SU-DHL-6 (cell line): ENCODE measurements around the gene KL.

Source experiments
- H2AFZ ChIP-seq: fragments of 200-600 bp; sonication (generic); 2 replicates; pipeline ENCODE4 v1.6.1; 2014; ENCODE audit warnings: low read depth, mild to moderate bottlenecking, moderate library complexity, mixed read lengths, antibody characterized with exemption, low read length; ENCODE audit not compliant: severe bottlenecking
- H3F3A ChIP-seq: fragments of 200-600 bp; shearing (Covaris generic); 2 replicates; pipeline ENCODE4 v1.6.0; 2016; ENCODE audit warnings: antibody characterized with exemption, mild to moderate bottlenecking; ENCODE audit not compliant: insufficient read depth
- H3K27ac ChIP-seq: fragments of 200-600 bp; sonication (generic); 2 replicates; pipeline ENCODE4 v1.5.1; 2016; ENCODE audit warnings: low read depth, mild to moderate bottlenecking, low read length, moderate library complexity, mixed read lengths
- H3K27me3 ChIP-seq: fragments of 200-600 bp; sonication (generic), shearing (Covaris generic); 2 replicates; pipeline ENCODE4 v1.6.0; 2014; ENCODE audit warnings: mild to moderate bottlenecking, low read length
- H3K36me3 ChIP-seq: fragments of 200-600 bp; sonication (generic); 2 replicates; pipeline ENCODE4 v1.6.1; 2014; ENCODE audit warnings: mild to moderate bottlenecking, low read length, mixed read lengths
- H3K4me2 ChIP-seq: fragments of 300-600, 200-600 bp; shearing (Covaris generic), sonication (generic); 2 replicates; pipeline ENCODE4 v1.6.0; 2014; ENCODE audit warnings: low read length, low read depth, mild to moderate bottlenecking; ENCODE audit not compliant: poor library complexity, severe bottlenecking
- H3K4me3 ChIP-seq: fragments of 200-600 bp; sonication (generic); 2 replicates; pipeline ENCODE4 v1.5.1; 2014; ENCODE audit warnings: antibody characterized with exemption, low read length, mild to moderate bottlenecking, mixed read lengths; ENCODE audit not compliant: insufficient read depth, poor library complexity, severe bottlenecking
- H3K79me2 ChIP-seq: fragments of 200-600 bp; sonication (generic); 2 replicates; pipeline ENCODE4 v1.6.1; 2014; ENCODE audit warnings: mild to moderate bottlenecking, low read length, moderate library complexity; ENCODE audit not compliant: insufficient read depth
- H3K9ac ChIP-seq: fragments of 200-600 bp; sonication (generic); 2 replicates; pipeline ENCODE4 v1.7.0; 2014; ENCODE audit warnings: mild to moderate bottlenecking, low read length
- H3K9me2 ChIP-seq: fragments of 200-600 bp; sonication (generic); replicated peaks from 2 replicates; pipeline ENCODE4 v1.6.1; 2014; ENCODE audit warnings: low read length; ENCODE audit not compliant: insufficient read depth
- H3K9me3 ChIP-seq: fragments of 200-600 bp; sonication (generic); 2 replicates; pipeline ENCODE4 v1.6.1; 2014; ENCODE audit warnings: low read length, mixed read lengths; ENCODE audit not compliant: insufficient read depth
- H4K20me1 ChIP-seq: fragments of 200-600 bp; sonication (generic); 2 replicates; pipeline ENCODE4 v1.6.1; 2014; ENCODE audit warnings: low read depth, mild to moderate bottlenecking, antibody characterized with exemption, low read length, moderate library complexity, mixed read lengths
- CTCF ChIP-seq: fragments of 200-600 bp; sonication (generic); IDR thresholded peaks from one replicate; pipeline ENCODE4 v1.5.1; 2017; ENCODE audit warnings: antibody characterized with exemption, mild to moderate bottlenecking, low read length, moderate library complexity; ENCODE audit not compliant: insufficient read depth, poor library complexity, severe bottlenecking
- EZH2phosphoT487 ChIP-seq: fragments of 200-600 bp; sonication (generic), shearing (Covaris generic); conservative IDR thresholded peaks from 2 replicates; pipeline ENCODE4 v1.6.1; 2018; ENCODE audit warnings: mild to moderate bottlenecking, antibody characterized with exemption, low read length, moderate library complexity, mixed read lengths

Gene KL

GRCh38 chr13:33031277-33031676 is 15.1 kb downstream of the KL start:
- no peaks in the 10 kb centered on the region for H3K9me2 ChIP-seq
- TF ChIP-seq EZH2phosphoT487 (no peak), CTCF (no peak)
- no peak overlapping the region for H3K9ac ChIP-seq
- no peaks in the 10 kb centered on the region for H3K27me3 ChIP-seq
- H3F3A ChIP-seq, result no peaks in the 10 kb centered on the region
- H3K36me3 ChIP-seq, result no peaks in the 10 kb centered on the region
- no peak overlapping the region for H3K4me2 ChIP-seq
- no peak overlapping the region for H2AFZ ChIP-seq
- H3K4me3 ChIP-seq, result no peak overlapping the region
- no peak overlapping the region for H3K27ac ChIP-seq
- H3K79me2 ChIP-seq, result no peaks in the 10 kb centered on the region
- no peaks in the 10 kb centered on the region for H3K9me3 ChIP-seq
- no peaks in the 10 kb centered on the region for H4K20me1 ChIP-seq

GRCh38 chr13:33032037-33032625 is 15.9 kb downstream of the KL start:
- Histone ChIP-seq H3F3A (no peaks in the 10 kb centered on the region), H3K9me2 (no peaks in the 10 kb centered on the region), H3K27ac (no peak overlapping the region), H3K4me3 (no peak overlapping the region), H3K27me3 (no peaks in the 10 kb centered on the region), H3K9me3 (no peaks in the 10 kb centered on the region), H3K79me2 (no peaks in the 10 kb centered on the region), H2AFZ (no peak overlapping the region), H3K36me3 (no peaks in the 10 kb centered on the region), H3K4me2 (no peak overlapping the region), H4K20me1 (no peaks in the 10 kb centered on the region), H3K9ac (no peak overlapping the region)
- TF ChIP-seq CTCF, result no peak
- no peak for TF ChIP-seq EZH2phosphoT487

GRCh38 chr13:33033051-33033812 is 17.0 kb downstream of the KL start:
- H3K79me2 ChIP-seq, result no peaks in the 10 kb centered on the region
- H3K9me3 ChIP-seq, result no peaks in the 10 kb centered on the region
- peak overlapping the region; percentile 63 for H2AFZ ChIP-seq
- no peaks in the 10 kb centered on the region for H3K36me3 ChIP-seq
- TF ChIP-seq CTCF, result no peak
- TF ChIP-seq EZH2phosphoT487, result no peak
- no peak overlapping the region for H3K9ac ChIP-seq
- no peak overlapping the region for H3K4me2 ChIP-seq
- no peaks in the 10 kb centered on the region for H3F3A ChIP-seq
- H3K27me3 ChIP-seq, result no peaks in the 10 kb centered on the region
- no peaks in the 10 kb centered on the region for H3K9me2 ChIP-seq
- H3K27ac ChIP-seq, result no peak overlapping the region
- H3K4me3 ChIP-seq, result no peak overlapping the region
- H4K20me1 ChIP-seq, result no peaks in the 10 kb centered on the region
